Omental fat pad (tissue), 4 donors: Measurements from ENCODE around the gene MEIS1. TPM values are rescaled to one million over a fixed set of nuclear protein-coding genes. Genes with fewer than 3 reads are reported as not detected.

Experiments
- ATAC-seq: fragments of 150-250 bp; one replicate; pipeline ENCODE4 v1.9.1; 2016; ENCODE audit warnings: mild to moderate bottlenecking, moderate library complexity; ENCODE audit not compliant: low FRiP score
- DNase-seq: peaks from one replicate; pipeline ENCODE4 v3.0.0-alpha.2; 2019; ENCODE audit warnings: low spot score
- total RNA-seq, 4 donors: library from RNA; depleted of rRNA; stranded (reverse); fragments of >200 nt; gene quantifications; one replicate each; pipeline ENCODE4 v1.1.0, GENCODE V29; 2016
- TF ChIP-seq, protein P1 (sequence below), 3 donors: fragments of 450-650 bp; IDR thresholded peaks; one replicate each; pipeline ENCODE4 v1.5.1; 2016 to 2017; ENCODE audit warnings: antibody characterized with exemption in 3 of 3, mild to moderate bottlenecking in 3 of 3, moderate library complexity in 2 of 3

The MEIS1 gene
- total RNA-seq, 4 donors from 2014 or later = 19.8 to 67.3 (median 46.3) TPM

DNA sequence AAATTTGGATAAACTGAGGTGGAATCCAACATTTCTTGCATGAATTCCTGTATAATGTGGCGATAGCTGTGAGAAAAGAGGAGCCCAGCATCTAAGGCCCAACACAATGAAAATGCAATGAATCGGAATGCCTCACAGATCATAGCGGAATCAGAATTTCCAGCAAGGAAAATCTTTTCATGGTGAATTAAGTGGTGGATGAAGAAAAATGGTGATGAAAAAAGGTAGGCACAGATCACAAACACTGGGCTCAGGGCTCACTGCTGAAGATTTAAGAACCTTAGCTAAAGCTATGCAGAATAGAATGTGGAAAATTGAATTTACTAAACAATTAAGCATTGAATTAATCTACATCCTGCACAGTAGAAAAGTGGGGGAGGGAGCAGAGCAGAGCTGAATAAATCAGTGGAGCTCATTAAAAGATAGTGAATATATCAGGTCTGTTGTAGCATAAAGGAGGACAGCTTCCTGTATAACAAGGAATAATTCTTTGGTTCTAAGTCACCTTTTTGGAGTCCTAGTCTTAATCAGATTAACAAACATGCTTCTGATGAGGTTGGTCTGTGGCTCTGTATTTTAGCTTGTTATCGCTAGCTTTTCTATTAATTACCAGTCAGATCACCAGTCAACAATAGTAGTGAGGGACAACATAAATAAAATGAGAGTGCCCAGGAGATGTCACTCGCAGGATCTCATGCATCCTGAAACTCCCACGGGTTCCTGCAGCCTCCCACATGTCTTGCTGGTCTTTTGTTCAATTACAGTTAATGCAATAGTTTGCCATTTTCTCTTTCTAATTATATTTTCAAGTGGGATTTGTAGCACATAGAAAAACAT, 27.0 kb downstream of the MEIS1 start:
- no peak for DNase-seq
- TF ChIP-seq, protein P1, sequence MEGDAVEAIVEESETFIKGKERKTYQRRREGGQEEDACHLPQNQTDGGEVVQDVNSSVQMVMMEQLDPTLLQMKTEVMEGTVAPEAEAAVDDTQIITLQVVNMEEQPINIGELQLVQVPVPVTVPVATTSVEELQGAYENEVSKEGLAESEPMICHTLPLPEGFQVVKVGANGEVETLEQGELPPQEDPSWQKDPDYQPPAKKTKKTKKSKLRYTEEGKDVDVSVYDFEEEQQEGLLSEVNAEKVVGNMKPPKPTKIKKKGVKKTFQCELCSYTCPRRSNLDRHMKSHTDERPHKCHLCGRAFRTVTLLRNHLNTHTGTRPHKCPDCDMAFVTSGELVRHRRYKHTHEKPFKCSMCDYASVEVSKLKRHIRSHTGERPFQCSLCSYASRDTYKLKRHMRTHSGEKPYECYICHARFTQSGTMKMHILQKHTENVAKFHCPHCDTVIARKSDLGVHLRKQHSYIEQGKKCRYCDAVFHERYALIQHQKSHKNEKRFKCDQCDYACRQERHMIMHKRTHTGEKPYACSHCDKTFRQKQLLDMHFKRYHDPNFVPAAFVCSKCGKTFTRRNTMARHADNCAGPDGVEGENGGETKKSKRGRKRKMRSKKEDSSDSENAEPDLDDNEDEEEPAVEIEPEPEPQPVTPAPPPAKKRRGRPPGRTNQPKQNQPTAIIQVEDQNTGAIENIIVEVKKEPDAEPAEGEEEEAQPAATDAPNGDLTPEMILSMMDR (IDR thresholded peaks at IDR 0.05) = no peak
- ATAC-seq = no peak

- TF ChIP-seq, protein P1 (IDR thresholded peaks at IDR 0.05) = no peak
- ATAC-seq = no peak
Measured at GRCh38 chr2:66462501-66462825, 27.5 kb downstream of the MEIS1 start.

DNA sequence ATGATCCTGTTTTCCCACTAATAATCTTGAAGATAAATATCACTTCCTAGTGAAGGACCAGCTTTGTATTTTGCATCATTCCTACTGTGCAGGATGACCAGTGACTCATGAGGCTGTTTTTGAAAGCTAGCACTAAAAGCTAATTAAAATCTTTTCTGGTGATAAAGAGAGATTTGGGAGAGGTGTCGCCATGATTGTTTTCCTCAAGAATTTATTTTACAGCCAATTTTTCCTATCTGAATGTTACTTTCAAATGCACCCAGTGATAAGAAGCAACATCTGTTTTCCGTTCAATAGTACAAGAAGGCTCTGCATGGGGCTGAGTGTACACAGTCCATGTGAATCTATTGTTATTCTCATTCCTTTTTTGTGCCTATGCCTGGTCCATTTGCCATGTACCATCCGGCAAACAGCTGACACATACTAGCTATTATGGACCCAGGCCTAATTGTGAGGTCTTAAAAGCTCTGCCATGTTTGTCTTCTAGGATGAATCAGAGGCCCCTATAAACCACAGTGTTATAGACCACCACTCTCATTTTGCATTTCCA, 28.4 kb downstream of the MEIS1 start:
- DNase-seq = no peak
- TF ChIP-seq, protein P1 (IDR thresholded peaks at IDR 0.05) = no peak

More at GRCh38 chr2:66462501-66462825, 27.5 kb downstream of the MEIS1 start:
- no peak for DNase-seq

DNA sequence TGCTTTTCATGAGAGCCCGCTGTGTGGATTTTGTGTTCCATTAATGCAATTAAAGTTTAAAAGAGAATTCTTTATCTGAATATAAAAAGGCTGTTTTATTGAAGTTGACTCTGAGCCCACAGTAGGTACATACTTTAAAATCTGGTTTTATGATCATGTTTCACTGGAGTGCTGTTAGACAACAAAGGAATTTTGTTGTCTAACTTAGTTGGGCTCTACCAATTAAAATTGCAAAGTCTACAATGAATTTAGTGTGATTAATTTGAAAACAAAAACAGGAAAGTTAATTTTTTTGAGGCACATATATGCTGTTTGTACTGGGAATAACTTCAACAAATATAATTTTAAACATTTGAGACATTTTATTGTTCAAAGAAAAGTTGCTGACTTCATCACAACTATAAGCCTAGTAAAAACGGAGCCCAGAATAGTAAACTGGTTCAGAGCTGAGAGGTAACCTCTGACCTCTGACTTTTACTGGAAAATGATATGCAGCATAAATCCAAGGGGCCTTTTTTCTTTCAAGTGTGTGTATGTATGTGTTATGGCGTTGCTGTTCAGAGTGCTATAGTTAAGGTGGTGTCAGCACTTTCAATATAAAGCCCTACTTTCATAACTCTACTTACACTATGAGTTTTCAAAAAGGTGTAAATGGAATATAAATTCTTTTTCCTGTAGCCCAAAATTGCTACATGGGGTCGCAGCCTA, 30.2 kb downstream of the MEIS1 start:
- TF ChIP-seq, protein P1 (IDR thresholded peaks at IDR 0.05) = no peak
- ATAC-seq (no peak), DNase-seq (no peak)

More for the DNA sequence above, 28.4 kb downstream of the MEIS1 start:
- no peak for ATAC-seq

GRCh38 chr2:66466433-66466832, 31.5 kb downstream of the MEIS1 start:
- DNase-seq (no peak), ATAC-seq (no peak)
- TF ChIP-seq, protein P1 (IDR thresholded peaks at IDR 0.05) = no peak

GRCh38 chr2:66467718-66468117, 32.8 kb downstream of the MEIS1 start:
- ATAC-seq (no peak), DNase-seq (no peak)
- TF ChIP-seq, protein P1 (IDR thresholded peaks at IDR 0.05) = no peak
